Stimulated activated CD8-positive, alpha-beta memory T cell treated with anti-CD3 and anti-CD28 coated beads, Interleukin-4, amount 100 ng/mL, for 48 hours (primary cell): ENCODE results near the gene NPAP1.
"Not testable (repeated sequence)": the region's sequence is repeated elsewhere in the genome, so short reads cannot be mapped to it uniquely, and the experiment has no call there.

Source experiments
- DNase-seq: peaks from one replicate; pipeline ENCODE4 v3.0.0-alpha.2; 2020

Gene NPAP1

GRCh38 chr15:24675332-24676144 is at the start of gene NPAP1:
Gene NPAP1 (plus strand): TSS chr15:24675775. CDS start chr15:24675868, 93 bp downstream.
- no peak for DNase-seq

GRCh38 chr15:24627443-24627842 is 48.1 kb upstream of the NPAP1 start:
- no peak for DNase-seq

- no peak for DNase-seq
Observed at GRCh38 chr15:24633082-24633481, 42.5 kb upstream of the NPAP1 start.

GRCh38 chr15:24639412-24639811 is 36.2 kb upstream of the NPAP1 start:
- DNase-seq: not testable (repeated sequence)

GRCh38 chr15:24645627-24646026 is 29.9 kb upstream of the NPAP1 start:
- DNase-seq: no peak

GRCh38 chr15:24659622-24660021 is 16.0 kb upstream of the NPAP1 start:
- no peak for DNase-seq

- no peak for DNase-seq
Observed at GRCh38 chr15:24662991-24663390, 12.6 kb upstream of the NPAP1 start.

GRCh38 chr15:24676431-24676830 is 856 bp downstream of the NPAP1 start:
- no peak for DNase-seq

- DNase-seq: no peak
Observed at GRCh38 chr15:24678485-24678884, 2.9 kb downstream of the NPAP1 start.

- DNase-seq: no peak
Observed at GRCh38 chr15:24682002-24682401, 6.4 kb downstream of the NPAP1 start.

- not testable (repeated sequence) for DNase-seq
Observed at GRCh38 chr15:24682905-24683304, 7.3 kb downstream of the NPAP1 start.

GRCh38 chr15:24683736-24684135 is 8.2 kb downstream of the NPAP1 start:
- no peak for DNase-seq

GRCh38 chr15:24684313-24684712 is 8.7 kb downstream of the NPAP1 start:
- no peak for DNase-seq

GRCh38 chr15:24696201-24696600 is 20.6 kb downstream of the NPAP1 start:
- no peak for DNase-seq

GRCh38 chr15:24696842-24697241 is 21.3 kb downstream of the NPAP1 start:
- DNase-seq: no peak

- DNase-seq: no peak
Observed at GRCh38 chr15:24718289-24719082, 42.9 kb downstream of the NPAP1 start.

GRCh38 chr15:24729760-24730159 is 54.2 kb downstream of the NPAP1 start:
- no peak for DNase-seq
